SK-N-SH treated with all-trans-retinoic acid at 6 μM for 48 hours (cell line): ENCODE data around the gene PTPRD.

ENCODE experiments used
- ATAC-seq: fragments of 200-7000 bp; cut with Tn5 transposase; 3 replicates; pipeline ENCODE4 v1.9.1; 2020; ENCODE audit warnings: mild to moderate bottlenecking, moderate library complexity
- ARNTL ChIP-seq: fragments of 450-650 bp; formaldehyde crosslinking; IDR thresholded peaks from 2 replicates; pipeline ENCODE4 v1.5.0; 2020; ENCODE audit warnings: low read depth, mild to moderate bottlenecking, moderate library complexity, borderline replicate concordance
- BACH2 ChIP-seq: fragments of 250-450 bp; sonication (Bioruptor Pico); IDR thresholded peaks from 2 replicates; pipeline ENCODE4 v1.9.0; 2021; ENCODE audit warnings: mild to moderate bottlenecking, borderline replicate concordance
- CREB5 ChIP-seq: fragments of 250-450 bp; sonication (Bioruptor Pico); IDR thresholded peaks from 2 replicates; pipeline ENCODE4 v1.5.1; 2020; ENCODE audit warnings: low read depth, mild to moderate bottlenecking, moderate library complexity
- CSDC2 ChIP-seq: fragments of 250-450 bp; sonication (Bioruptor Pico); IDR thresholded peaks from 2 replicates; pipeline ENCODE4 v1.5.0; 2020; ENCODE audit warnings: mild to moderate bottlenecking, moderate library complexity
- ESRRG ChIP-seq: fragments of 250-450 bp; sonication (Bioruptor Pico); IDR thresholded peaks from 2 replicates; pipeline ENCODE4 v1.6.1; 2021; ENCODE audit warnings: mild to moderate bottlenecking
- GLIS3 ChIP-seq: fragments of 250-450 bp; sonication (Bioruptor Pico); IDR thresholded peaks from 2 replicates; pipeline ENCODE4 v1.5.0; 2020; ENCODE audit warnings: mild to moderate bottlenecking, moderate library complexity
- ISL1 ChIP-seq: fragments of 250-450 bp; sonication (Bioruptor Pico); IDR thresholded peaks from 2 replicates; pipeline ENCODE4 v2.1.2; 2022; ENCODE audit warnings: mild to moderate bottlenecking, moderate library complexity
- OSR1 ChIP-seq: fragments of 250-450 bp; sonication (Bioruptor Pico); IDR thresholded peaks from 2 replicates; pipeline ENCODE4 v1.8.0; 2022; ENCODE audit warnings: moderate library complexity, mild to moderate bottlenecking, inconsistent platforms
- PATZ1 ChIP-seq: fragments of 250-450 bp; sonication (Bioruptor Pico); IDR thresholded peaks from 2 replicates; pipeline ENCODE4 v1.8.0; 2020; ENCODE audit warnings: mild to moderate bottlenecking, moderate library complexity, borderline replicate concordance
- PPARA ChIP-seq: fragments of 250-450 bp; sonication (Bioruptor Pico); IDR thresholded peaks from 2 replicates; pipeline ENCODE4 v1.5.0; 2020; ENCODE audit warnings: mild to moderate bottlenecking, borderline replicate concordance
- SNAI2 ChIP-seq: fragments of 250-450 bp; sonication (Bioruptor Pico); IDR thresholded peaks from 2 replicates; pipeline ENCODE4 v1.5.0; 2020; ENCODE audit warnings: mild to moderate bottlenecking, moderate library complexity
- TCF4 ChIP-seq: fragments of 250-450 bp; sonication (Bioruptor Pico); IDR thresholded peaks from 2 replicates; pipeline ENCODE4 v1.8.0; 2021; ENCODE audit warnings: mild to moderate bottlenecking, moderate library complexity, borderline replicate concordance
- TOX ChIP-seq: fragments of 250-450 bp; sonication (Bioruptor Pico); IDR thresholded peaks from 2 replicates; pipeline ENCODE4 v1.8.0; 2021; ENCODE audit warnings: mild to moderate bottlenecking, moderate library complexity, borderline replicate concordance
- ZC3H10 ChIP-seq: fragments of 250-450 bp; sonication (Bioruptor Pico); IDR thresholded peaks from 2 replicates; pipeline ENCODE4 v1.5.1; 2021; ENCODE audit warnings: mild to moderate bottlenecking, moderate library complexity
- ZFP3 ChIP-seq: fragments of 250-450 bp; sonication (Bioruptor Pico); IDR thresholded peaks from 2 replicates; pipeline ENCODE4 v1.5.0; 2020; ENCODE audit warnings: mild to moderate bottlenecking, moderate library complexity
- ZFP30 ChIP-seq: fragments of 450-650 bp; formaldehyde crosslinking; IDR thresholded peaks from 2 replicates; pipeline ENCODE4 v1.5.0; 2022; ENCODE audit warnings: mild to moderate bottlenecking, moderate library complexity
- ZNF565 ChIP-seq: fragments of 450-650 bp; formaldehyde crosslinking; conservative IDR thresholded peaks from 2 replicates; pipeline ENCODE4 v1.5.0; 2020; ENCODE audit warnings: low read depth, mild to moderate bottlenecking, moderate library complexity
- ZNF70 ChIP-seq: fragments of 450-650 bp; formaldehyde crosslinking; IDR thresholded peaks from 2 replicates; pipeline ENCODE4 v1.5.0; 2020; ENCODE audit warnings: mild to moderate bottlenecking, moderate library complexity
- ZNF8 ChIP-seq: fragments of 450-650 bp; formaldehyde crosslinking; IDR thresholded peaks from 2 replicates; pipeline ENCODE4 v1.5.0; 2020; ENCODE audit warnings: mild to moderate bottlenecking, moderate library complexity
- TF ChIP-seq, protein P1 (sequence below): fragments of 250-450 bp; sonication (Bioruptor Pico); IDR thresholded peaks from 2 replicates; pipeline ENCODE4 v1.5.1; 2021; ENCODE audit warnings: mild to moderate bottlenecking, moderate library complexity
- TF ChIP-seq, protein P2 (sequence below): fragments of 250-450 bp; sonication (Bioruptor Pico); IDR thresholded peaks from 2 replicates; pipeline ENCODE4 v1.8.0; 2021; ENCODE audit warnings: low read depth, mild to moderate bottlenecking, moderate library complexity, borderline replicate concordance
- TF ChIP-seq, protein P3 (sequence below): fragments of 250-450 bp; sonication (Bioruptor Pico); IDR thresholded peaks from 2 replicates; pipeline ENCODE4 v1.5.0; 2020; ENCODE audit warnings: mild to moderate bottlenecking, moderate library complexity

Gene PTPRD

DNA sequence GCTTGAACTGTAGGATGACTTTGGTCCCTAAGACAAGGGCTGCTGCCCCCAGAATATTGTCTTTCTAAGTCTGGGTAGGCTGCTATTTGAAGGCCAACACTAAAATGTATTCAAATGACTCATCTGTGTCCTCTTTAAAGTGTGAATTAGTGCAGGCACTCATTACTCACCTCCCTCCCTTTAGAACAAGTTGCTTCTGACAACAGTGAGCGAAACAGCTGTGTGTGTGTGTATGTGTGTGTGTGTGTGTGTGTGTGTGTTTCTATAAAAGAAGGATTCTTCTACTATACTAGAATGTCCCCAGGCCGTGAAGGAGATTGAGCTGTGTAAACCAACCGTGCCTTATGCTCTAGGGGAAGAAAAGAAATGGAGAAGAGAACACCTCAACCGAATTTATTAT is 1337.2 kb downstream of the PTPRD start:
- no peak for ATAC-seq
- TF ChIP-seq OSR1 (CRISPR knock-in tag) (no peak), TOX (no peak), ZNF565 (CRISPR knock-in tag) (no peak), ZFP30 (CRISPR knock-in tag) (no peak), PPARA (CRISPR knock-in tag) (no peak), CREB5 (no peak), ZFP3 (CRISPR knock-in tag) (no peak), ARNTL (CRISPR knock-in tag) (no peak), ISL1 (CRISPR knock-in tag) (no peak), ZNF70 (CRISPR knock-in tag) (no peak), PATZ1 (no peak), GLIS3 (CRISPR knock-in tag) (no peak), TCF4 (CRISPR knock-in tag) (no peak)
- TF ChIP-seq, protein P1, sequence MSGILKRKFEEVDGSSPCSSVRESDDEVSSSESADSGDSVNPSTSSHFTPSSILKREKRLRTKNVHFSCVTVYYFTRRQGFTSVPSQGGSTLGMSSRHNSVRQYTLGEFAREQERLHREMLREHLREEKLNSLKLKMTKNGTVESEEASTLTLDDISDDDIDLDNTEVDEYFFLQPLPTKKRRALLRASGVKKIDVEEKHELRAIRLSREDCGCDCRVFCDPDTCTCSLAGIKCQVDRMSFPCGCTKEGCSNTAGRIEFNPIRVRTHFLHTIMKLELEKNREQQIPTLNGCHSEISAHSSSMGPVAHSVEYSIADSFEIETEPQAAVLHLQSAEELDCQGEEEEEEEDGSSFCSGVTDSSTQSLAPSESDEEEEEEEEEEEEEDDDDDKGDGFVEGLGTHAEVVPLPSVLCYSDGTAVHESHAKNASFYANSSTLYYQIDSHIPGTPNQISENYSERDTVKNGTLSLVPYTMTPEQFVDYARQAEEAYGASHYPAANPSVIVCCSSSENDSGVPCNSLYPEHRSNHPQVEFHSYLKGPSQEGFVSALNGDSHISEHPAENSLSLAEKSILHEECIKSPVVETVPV: no peak

DNA sequence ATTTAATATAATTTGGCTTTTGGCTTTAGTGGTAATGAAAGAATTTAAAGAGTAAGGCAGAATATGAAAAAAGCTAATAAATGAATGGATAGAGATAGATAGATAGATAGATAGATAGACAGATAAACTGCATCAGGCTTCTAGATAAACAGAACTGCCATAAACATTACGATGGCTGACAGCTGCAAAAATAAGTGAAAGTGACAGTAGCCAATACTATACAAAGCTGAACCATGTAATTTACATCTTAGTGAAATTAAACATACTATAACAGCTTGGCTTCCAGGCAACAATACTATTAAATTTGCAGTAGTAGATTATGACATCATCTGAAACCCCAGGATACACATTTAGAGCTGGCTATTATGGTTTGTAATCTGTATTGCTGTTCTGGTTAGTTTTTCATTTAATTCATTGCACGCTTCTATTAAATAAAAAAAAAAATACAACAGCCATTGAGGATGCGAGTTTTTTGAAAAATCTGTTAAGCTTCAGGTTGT is 1354.8 kb downstream of the PTPRD start:
- ATAC-seq: no peak
- TF ChIP-seq ZNF8 (CRISPR knock-in tag) (no peak), SNAI2 (CRISPR knock-in tag) (no peak), BACH2 (CRISPR knock-in tag) (no peak), GLIS3 (CRISPR knock-in tag) (no peak), TOX (no peak), ZNF70 (CRISPR knock-in tag) (no peak), ZC3H10 (CRISPR knock-in tag) (no peak), ZFP30 (CRISPR knock-in tag) (no peak), ISL1 (CRISPR knock-in tag) (no peak), ZNF565 (CRISPR knock-in tag) (no peak), OSR1 (CRISPR knock-in tag) (no peak)
- TF ChIP-seq, protein P2, sequence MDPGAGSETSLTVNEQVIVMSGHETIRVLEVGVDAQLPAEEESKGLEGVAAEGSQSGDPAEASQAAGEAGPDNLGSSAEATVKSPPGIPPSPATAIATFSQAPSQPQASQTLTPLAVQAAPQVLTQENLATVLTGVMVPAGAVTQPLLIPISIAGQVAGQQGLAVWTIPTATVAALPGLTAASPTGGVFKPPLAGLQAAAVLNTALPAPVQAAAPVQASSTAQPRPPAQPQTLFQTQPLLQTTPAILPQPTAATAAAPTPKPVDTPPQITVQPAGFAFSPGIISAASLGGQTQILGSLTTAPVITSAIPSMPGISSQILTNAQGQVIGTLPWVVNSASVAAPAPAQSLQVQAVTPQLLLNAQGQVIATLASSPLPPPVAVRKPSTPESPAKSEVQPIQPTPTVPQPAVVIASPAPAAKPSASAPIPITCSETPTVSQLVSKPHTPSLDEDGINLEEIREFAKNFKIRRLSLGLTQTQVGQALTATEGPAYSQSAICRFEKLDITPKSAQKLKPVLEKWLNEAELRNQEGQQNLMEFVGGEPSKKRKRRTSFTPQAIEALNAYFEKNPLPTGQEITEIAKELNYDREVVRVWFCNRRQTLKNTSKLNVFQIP (CRISPR knock-in tag): no peak
- TF ChIP-seq, protein P1: no peak
- TF ChIP-seq, all 23 proteins: peak for 0

GRCh38 chr9:9246726-9247125 is 1366.1 kb downstream of the PTPRD start:
- ATAC-seq: no peak
- TF ChIP-seq BACH2 (CRISPR knock-in tag) (no peak), ESRRG (CRISPR knock-in tag) (no peak), ISL1 (CRISPR knock-in tag) (no peak), SNAI2 (CRISPR knock-in tag) (no peak), ZFP30 (CRISPR knock-in tag) (no peak), ZNF70 (CRISPR knock-in tag) (no peak), GLIS3 (CRISPR knock-in tag) (no peak), ZNF8 (CRISPR knock-in tag) (no peak), TOX (no peak), CSDC2 (CRISPR knock-in tag) (no peak)
- TF ChIP-seq, protein P3, sequence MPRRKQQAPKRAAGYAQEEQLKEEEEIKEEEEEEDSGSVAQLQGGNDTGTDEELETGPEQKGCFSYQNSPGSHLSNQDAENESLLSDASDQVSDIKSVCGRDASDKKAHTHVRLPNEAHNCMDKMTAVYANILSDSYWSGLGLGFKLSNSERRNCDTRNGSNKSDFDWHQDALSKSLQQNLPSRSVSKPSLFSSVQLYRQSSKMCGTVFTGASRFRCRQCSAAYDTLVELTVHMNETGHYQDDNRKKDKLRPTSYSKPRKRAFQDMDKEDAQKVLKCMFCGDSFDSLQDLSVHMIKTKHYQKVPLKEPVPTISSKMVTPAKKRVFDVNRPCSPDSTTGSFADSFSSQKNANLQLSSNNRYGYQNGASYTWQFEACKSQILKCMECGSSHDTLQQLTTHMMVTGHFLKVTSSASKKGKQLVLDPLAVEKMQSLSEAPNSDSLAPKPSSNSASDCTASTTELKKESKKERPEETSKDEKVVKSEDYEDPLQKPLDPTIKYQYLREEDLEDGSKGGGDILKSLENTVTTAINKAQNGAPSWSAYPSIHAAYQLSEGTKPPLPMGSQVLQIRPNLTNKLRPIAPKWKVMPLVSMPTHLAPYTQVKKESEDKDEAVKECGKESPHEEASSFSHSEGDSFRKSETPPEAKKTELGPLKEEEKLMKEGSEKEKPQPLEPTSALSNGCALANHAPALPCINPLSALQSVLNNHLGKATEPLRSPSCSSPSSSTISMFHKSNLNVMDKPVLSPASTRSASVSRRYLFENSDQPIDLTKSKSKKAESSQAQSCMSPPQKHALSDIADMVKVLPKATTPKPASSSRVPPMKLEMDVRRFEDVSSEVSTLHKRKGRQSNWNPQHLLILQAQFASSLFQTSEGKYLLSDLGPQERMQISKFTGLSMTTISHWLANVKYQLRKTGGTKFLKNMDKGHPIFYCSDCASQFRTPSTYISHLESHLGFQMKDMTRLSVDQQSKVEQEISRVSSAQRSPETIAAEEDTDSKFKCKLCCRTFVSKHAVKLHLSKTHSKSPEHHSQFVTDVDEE (CRISPR knock-in tag): no peak
- TF ChIP-seq, all 23 proteins: peak for 0
